IMR-90 (cell line): ENCODE data around the gene CD9. TPM values are rescaled to one million over a fixed set of nuclear protein-coding genes. Genes with fewer than 3 reads are reported as not detected.

Source experiments
- ATAC-seq: fragments of 200-7000 bp; cut with Tn5 transposase; 2 replicates; pipeline ENCODE4 v1.9.1; 2020; ENCODE audit warnings: low read depth, mild to moderate bottlenecking, moderate library complexity
- BruUV-seq: library from RNA; stranded (reverse); fragments of 400-500 nt; replicated peaks from 2 replicates; lab custom pipeline; 2021; lab: Mats Ljungman, UMichigan
- CTCF ChIA-PET: fragments of 300-600 bp; formaldehyde crosslinking; extraction: SDS; loops from one replicate; lab custom pipeline; 2021; ENCODE audit warnings: antibody characterized with exemption; lab: Yijun Ruan, JAX
- POLR2A ChIA-PET: fragments of 300-600 bp; sonication (Branson Sonifier 250); formaldehyde crosslinking; loops from one replicate; lab custom pipeline; 2022; ENCODE audit warnings: antibody characterized with exemption; ENCODE audit not compliant: unreplicated experiment; lab: Charles Lee
- DNase-seq: peaks from one replicate; pipeline ENCODE4 v3.0.0; 2013
- H2AFZ ChIP-seq: replicated peaks from 2 replicates; pipeline ENCODE3; 2013; ENCODE audit warnings: low read length, mild to moderate bottlenecking; ENCODE audit not compliant: poor library complexity
- H2AK5ac ChIP-seq: 2 replicates; pipeline ENCODE4 v1.6.1; 2013; ENCODE audit warnings: low read depth, low read length, inconsistent platforms
- H2AK9ac ChIP-seq: replicated peaks from 2 replicates; pipeline ENCODE3; 2013; ENCODE audit warnings: mild to moderate bottlenecking, low read depth, low read length, moderate library complexity; ENCODE audit not compliant: poor library complexity
- H2BK120ac ChIP-seq: 2 replicates; pipeline ENCODE4 v1.6.1; 2013; ENCODE audit warnings: low read depth, low read length, inconsistent platforms
- H2BK15ac ChIP-seq: 3 replicates; pipeline ENCODE4 v1.6.1; 2013; ENCODE audit warnings: low read depth, low read length, inconsistent platforms
- H2BK20ac ChIP-seq: 2 replicates; pipeline ENCODE4 v1.6.1; 2013; ENCODE audit warnings: low read depth, mild to moderate bottlenecking, inconsistent platforms, low read length, moderate library complexity
- H2BK5ac ChIP-seq: 2 replicates; pipeline ENCODE4 v1.6.1; 2013; ENCODE audit warnings: mild to moderate bottlenecking, low read depth, low read length, inconsistent platforms; ENCODE audit not compliant: poor library complexity, severe bottlenecking
- H3K14ac ChIP-seq: replicated peaks from 2 replicates; pipeline ENCODE4 v1.6.1; 2013; ENCODE audit warnings: low read depth, low read length, inconsistent platforms
- H3K18ac ChIP-seq: 2 replicates; pipeline ENCODE4 v1.6.1; 2013; ENCODE audit warnings: low read depth, low read length, control low read depth
- H3K23ac ChIP-seq: 2 replicates; pipeline ENCODE4 v1.6.1; 2013; ENCODE audit warnings: low read depth, low read length, inconsistent platforms
- H3K27ac ChIP-seq: 2 replicates; pipeline ENCODE4 v1.5.1; 2013; ENCODE audit warnings: mild to moderate bottlenecking, control low read depth, low read length; ENCODE audit not compliant: insufficient read depth
- H3K27me3 ChIP-seq: 2 replicates; pipeline ENCODE4 v1.6.1; 2013; ENCODE audit warnings: low read length; ENCODE audit not compliant: control insufficient read depth, insufficient read depth
- H3K36me3 ChIP-seq: 2 replicates; pipeline ENCODE4 v1.6.1; 2013; ENCODE audit warnings: low read length, mixed read lengths; ENCODE audit not compliant: control insufficient read depth, insufficient read depth
- H3K4ac ChIP-seq: 2 replicates; pipeline ENCODE4 v1.6.1; 2013; ENCODE audit warnings: low read depth, low read length, inconsistent platforms
- H3K4me1 ChIP-seq: 2 replicates; pipeline ENCODE4 v1.6.1; 2013; ENCODE audit warnings: low read length, mixed read lengths; ENCODE audit not compliant: control insufficient read depth, insufficient read depth
- H3K4me2 ChIP-seq: 2 replicates; pipeline ENCODE4 v1.6.1; 2013; ENCODE audit warnings: low read depth, mild to moderate bottlenecking, control low read depth, low read length, moderate library complexity
- H3K4me3 ChIP-seq: 2 replicates; pipeline ENCODE4 v1.5.1; 2013; ENCODE audit warnings: low read depth, mild to moderate bottlenecking, control low read depth, low read length, moderate library complexity; ENCODE audit not compliant: insufficient read depth
- H3K56ac ChIP-seq: 2 replicates; pipeline ENCODE4 v1.6.1; 2013; ENCODE audit warnings: low read length, inconsistent platforms; ENCODE audit not compliant: insufficient read depth; ENCODE audit errors: extremely low read depth
- H3K79me1 ChIP-seq, 2 experiments: 2 replicates each; pipeline ENCODE4 v1.6.1; 2013; ENCODE audit warnings: low read length in 2 of 2, inconsistent platforms in 1 of 2, low read depth in 1 of 2
- H3K9ac ChIP-seq: 2 replicates; pipeline ENCODE4 v1.6.1; 2013; ENCODE audit warnings: low read depth, low read length, control low read depth
- H3K9me1 ChIP-seq: 2 replicates; pipeline ENCODE4 v1.6.1; 2013; ENCODE audit warnings: low read length, inconsistent platforms; ENCODE audit not compliant: insufficient read depth
- H3K9me3 ChIP-seq: 2 replicates; pipeline ENCODE4 v1.6.1; 2013; ENCODE audit warnings: low read length; ENCODE audit not compliant: control insufficient read depth, insufficient read depth
- H4K20me1 ChIP-seq: 2 replicates; pipeline ENCODE4 v1.6.1; 2013; ENCODE audit warnings: low read length, inconsistent platforms; ENCODE audit not compliant: insufficient read depth
- H4K5ac ChIP-seq: 2 replicates; pipeline ENCODE4 v1.6.1; 2013; ENCODE audit warnings: mild to moderate bottlenecking, low read depth, low read length, control low read depth
- H4K8ac ChIP-seq, 2 experiments: 2 replicates each; pipeline ENCODE4 v1.6.1; 2013; ENCODE audit warnings: low read depth in 2 of 2, low read length in 2 of 2, control low read depth in 1 of 2, inconsistent platforms in 1 of 2
- H4K91ac ChIP-seq: 2 replicates; pipeline ENCODE4 v1.6.1; 2013; ENCODE audit warnings: low read depth, low read length, inconsistent platforms; ENCODE audit not compliant: insufficient read depth
- BHLHE40 ChIP-seq: fragments of 150-350 bp; IDR thresholded peaks from 2 replicates; pipeline ENCODE4 v1.6.1; 2016; ENCODE audit warnings: mild to moderate bottlenecking, low read depth, low read length
- CEBPB ChIP-seq: IDR thresholded peaks from 2 replicates; pipeline ENCODE4 v1.6.1; 2012; ENCODE audit warnings: low read depth, low read length, improper control_type of control experiment
- CHD1 ChIP-seq: IDR thresholded peaks from 2 replicates; pipeline ENCODE4 v1.6.1; 2012; ENCODE audit warnings: low read depth, low read length, improper control_type of control experiment
- FOS ChIP-seq: fragments of 150-350 bp; IDR thresholded peaks from 2 replicates; pipeline ENCODE4 v1.6.1; 2016; ENCODE audit warnings: low read depth, low read length
- MAFK ChIP-seq: IDR thresholded peaks from 2 replicates; pipeline ENCODE4 v1.6.1; 2012; ENCODE audit warnings: low read depth, low read length, improper control_type of control experiment
- MAZ ChIP-seq: IDR thresholded peaks from 2 replicates; pipeline ENCODE4 v1.6.1; 2012; ENCODE audit warnings: low read depth, mild to moderate bottlenecking, low read length, improper control_type of control experiment, moderate library complexity, borderline replicate concordance
- MXI1 ChIP-seq: IDR thresholded peaks from 2 replicates; pipeline ENCODE4 v1.6.1; 2012; ENCODE audit warnings: low read depth, mild to moderate bottlenecking, low read length, moderate library complexity, borderline replicate concordance
- NFE2L2 ChIP-seq: fragments of 150-350 bp; IDR thresholded peaks from 2 replicates; pipeline ENCODE4 v1.6.1; 2016; ENCODE audit warnings: low read depth, mild to moderate bottlenecking, low read length
- POLR2A ChIP-seq: IDR thresholded peaks from 2 replicates; pipeline ENCODE4 v1.6.1; 2012; ENCODE audit warnings: mild to moderate bottlenecking, low read depth, low read length
- RAD21 ChIP-seq: IDR thresholded peaks from 2 replicates; pipeline ENCODE4 v1.6.1; 2012; ENCODE audit warnings: low read length, improper control_type of control experiment
- RCOR1 ChIP-seq: IDR thresholded peaks from 2 replicates; pipeline ENCODE4 v1.6.1; 2012; ENCODE audit warnings: mild to moderate bottlenecking, low read length, improper control_type of control experiment; ENCODE audit not compliant: insufficient replicate concordance
- RFX5 ChIP-seq: IDR thresholded peaks from 2 replicates; pipeline ENCODE4 v1.8.0; 2012; ENCODE audit warnings: low read depth, mild to moderate bottlenecking, low read length, moderate library complexity
- SMC3 ChIP-seq: fragments of 150-350 bp; IDR thresholded peaks from 2 replicates; pipeline ENCODE4 v1.6.1; 2016; ENCODE audit warnings: low read depth, mild to moderate bottlenecking, antibody characterized with exemption, low read length, moderate library complexity
- WGBS, 2 experiments: methylation state at CpG; one replicate each; pipeline versions ENCODE4 v1.1.5 to v1.1.7; 2013; ENCODE audit warnings: missing lambda C conversion rate in 2 of 2; ENCODE audit not compliant: insufficient read length in 1 of 2; ENCODE audit errors: extremely low coverage in 2 of 2; 5-methylcytosine and 5-hydroxymethylcytosine counted together
- dilution Hi-C: fragments of 300-500 bp; cut with HindIII; formaldehyde crosslinking; loops from one replicate; pipeline ENCODE4 v1.14.3; 2018; ENCODE audit warnings: low sequenced_read_pairs; ENCODE audit not compliant: unreplicated experiment
- in situ Hi-C: fragments of 300-500 bp; cut with MboI; formaldehyde crosslinking; loops from 3 replicates; pipeline ENCODE4 v1.14.3; 2019; ENCODE audit warnings: low sequenced_read_pairs, inconsistent platforms, mixed read lengths
- intact Hi-C: fragments of 100-400 bp; cut with micrococcal nuclease; formaldehyde crosslinking; loops from 2 replicates; pipeline ENCODE4 v1.10.0; 2022
- polyA plus RNA-seq, 3 experiments: library from polyadenylated mRNA; depleted of rRNA; stranded (reverse); fragments of >200 nt; gene quantifications; 2 replicates each; pipeline ENCODE4 v1.2.3, GENCODE V29; 2012; ENCODE audit warnings: low replicate concordance in 1 of 3
- total RNA-seq: library from RNA; depleted of rRNA; stranded (reverse); fragments of >200 nt; gene quantifications from 2 replicates; pipeline ENCODE4 v1.2.3, GENCODE V29; 2012
- TF ChIP-seq, protein P1 (sequence below): fragments of 150-350 bp; IDR thresholded peaks from 2 replicates; pipeline ENCODE4 v1.6.1; 2016; ENCODE audit warnings: low read depth, mild to moderate bottlenecking, low read length, moderate library complexity, borderline replicate concordance
- TF ChIP-seq, protein P2 (sequence below): conservative IDR thresholded peaks from 2 replicates; pipeline ENCODE4 v1.5.1; 2012; ENCODE audit warnings: mild to moderate bottlenecking, low read depth, low read length, improper control_type of control experiment
- TF ChIP-seq, protein P3 (sequence below): fragments of 150-350 bp; IDR thresholded peaks from 2 replicates; pipeline ENCODE4 v1.6.1; 2017; ENCODE audit warnings: mild to moderate bottlenecking, antibody characterized with exemption, low read length, low read depth

CD9 gene
- total and polyA plus RNA-seq, 2 of the 4 experiments (the other 2 are of a cell fraction) = 48.8 to 70.9 TPM

DNA sequence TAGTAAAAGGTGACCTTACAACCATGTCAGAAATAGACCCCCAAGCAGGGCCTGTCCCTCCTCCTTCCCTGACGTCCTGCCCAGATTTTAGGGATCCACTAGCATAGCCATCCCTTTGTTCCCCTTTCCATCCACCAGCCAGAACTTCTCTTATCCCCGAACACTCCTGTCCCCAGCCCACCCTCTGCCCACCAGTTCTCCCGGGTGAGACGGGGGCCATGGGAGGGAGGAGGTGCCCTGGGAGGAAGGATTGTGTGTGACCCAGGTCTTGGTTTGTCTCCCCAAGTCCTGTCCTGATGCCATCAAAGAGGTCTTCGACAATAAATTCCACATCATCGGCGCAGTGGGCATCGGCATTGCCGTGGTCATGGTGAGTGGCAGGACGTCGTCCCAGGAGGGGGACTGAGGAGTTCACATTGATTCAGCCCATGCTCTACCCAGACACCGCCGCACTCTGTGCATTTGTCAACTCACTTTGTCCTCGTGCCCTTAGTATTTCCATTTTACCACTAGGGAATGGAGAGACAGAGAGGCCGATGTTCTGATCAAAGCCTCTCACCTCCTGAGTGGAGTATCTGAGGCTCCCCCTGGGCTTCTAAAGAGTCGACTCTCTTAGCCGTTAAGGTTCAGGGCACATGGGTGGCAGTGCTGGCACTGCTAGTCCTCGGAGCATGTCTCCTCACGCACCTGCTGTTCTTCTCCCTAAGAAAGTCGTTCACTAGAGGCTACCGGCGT is 35.9 kb downstream of the CD9 start:
- peaks cover 13% of the 10 kb centered on the region; the same call in 1 of the 2 replicates for H3K4me1 ChIP-seq
- no peak overlapping the region for H3K4me3 ChIP-seq
- H2BK120ac ChIP-seq = no peak overlapping the region
- TF ChIP-seq BHLHE40 = no peak
- no peak for TF ChIP-seq CHD1
- TF ChIP-seq FOS = no peak
- no peak for TF ChIP-seq NFE2L2
- TF ChIP-seq, protein P1, sequence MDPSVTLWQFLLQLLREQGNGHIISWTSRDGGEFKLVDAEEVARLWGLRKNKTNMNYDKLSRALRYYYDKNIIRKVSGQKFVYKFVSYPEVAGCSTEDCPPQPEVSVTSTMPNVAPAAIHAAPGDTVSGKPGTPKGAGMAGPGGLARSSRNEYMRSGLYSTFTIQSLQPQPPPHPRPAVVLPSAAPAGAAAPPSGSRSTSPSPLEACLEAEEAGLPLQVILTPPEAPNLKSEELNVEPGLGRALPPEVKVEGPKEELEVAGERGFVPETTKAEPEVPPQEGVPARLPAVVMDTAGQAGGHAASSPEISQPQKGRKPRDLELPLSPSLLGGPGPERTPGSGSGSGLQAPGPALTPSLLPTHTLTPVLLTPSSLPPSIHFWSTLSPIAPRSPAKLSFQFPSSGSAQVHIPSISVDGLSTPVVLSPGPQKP = no peak
- TF ChIP-seq, protein P2, sequence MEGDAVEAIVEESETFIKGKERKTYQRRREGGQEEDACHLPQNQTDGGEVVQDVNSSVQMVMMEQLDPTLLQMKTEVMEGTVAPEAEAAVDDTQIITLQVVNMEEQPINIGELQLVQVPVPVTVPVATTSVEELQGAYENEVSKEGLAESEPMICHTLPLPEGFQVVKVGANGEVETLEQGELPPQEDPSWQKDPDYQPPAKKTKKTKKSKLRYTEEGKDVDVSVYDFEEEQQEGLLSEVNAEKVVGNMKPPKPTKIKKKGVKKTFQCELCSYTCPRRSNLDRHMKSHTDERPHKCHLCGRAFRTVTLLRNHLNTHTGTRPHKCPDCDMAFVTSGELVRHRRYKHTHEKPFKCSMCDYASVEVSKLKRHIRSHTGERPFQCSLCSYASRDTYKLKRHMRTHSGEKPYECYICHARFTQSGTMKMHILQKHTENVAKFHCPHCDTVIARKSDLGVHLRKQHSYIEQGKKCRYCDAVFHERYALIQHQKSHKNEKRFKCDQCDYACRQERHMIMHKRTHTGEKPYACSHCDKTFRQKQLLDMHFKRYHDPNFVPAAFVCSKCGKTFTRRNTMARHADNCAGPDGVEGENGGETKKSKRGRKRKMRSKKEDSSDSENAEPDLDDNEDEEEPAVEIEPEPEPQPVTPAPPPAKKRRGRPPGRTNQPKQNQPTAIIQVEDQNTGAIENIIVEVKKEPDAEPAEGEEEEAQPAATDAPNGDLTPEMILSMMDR = no peak
- TF ChIP-seq RAD21 = no peak
- TF ChIP-seq MAFK = no peak
- no peak for TF ChIP-seq CEBPB
- TF ChIP-seq, protein P3, sequence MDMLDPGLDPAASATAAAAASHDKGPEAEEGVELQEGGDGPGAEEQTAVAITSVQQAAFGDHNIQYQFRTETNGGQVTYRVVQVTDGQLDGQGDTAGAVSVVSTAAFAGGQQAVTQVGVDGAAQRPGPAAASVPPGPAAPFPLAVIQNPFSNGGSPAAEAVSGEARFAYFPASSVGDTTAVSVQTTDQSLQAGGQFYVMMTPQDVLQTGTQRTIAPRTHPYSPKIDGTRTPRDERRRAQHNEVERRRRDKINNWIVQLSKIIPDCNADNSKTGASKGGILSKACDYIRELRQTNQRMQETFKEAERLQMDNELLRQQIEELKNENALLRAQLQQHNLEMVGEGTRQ = no peak
- TF ChIP-seq SMC3 = no peak
- no peak for TF ChIP-seq MXI1
- no peak for TF ChIP-seq POLR2A
- no peak for TF ChIP-seq RCOR1
- no peak for TF ChIP-seq MAZ
- TF ChIP-seq RFX5 = no peak
- no peak overlapping the region for H3K4ac ChIP-seq
- 98% methylated on average over 12 of the region's 22 CpGs; no CpG with 5 or more reads in 1 of the 2 experiments for WGBS, 2 experiments
- no peaks in the 10 kb centered on the region for H3K27me3 ChIP-seq
- H3K9me1 ChIP-seq = peaks cover 6% of the 10 kb centered on the region
- H3K9ac ChIP-seq = no peak overlapping the region
- no peak overlapping the region for H2BK15ac ChIP-seq
- no peak overlapping the region for H2AK5ac ChIP-seq
- no peaks in the 10 kb centered on the region for H4K20me1 ChIP-seq
- dilution Hi-C loops (no loop called here), in situ Hi-C loops (no loop called here), intact Hi-C loops (no loop called here)
- peaks cover 18% of the 10 kb centered on the region; the same call in 1 of the 2 replicates for H3K36me3 ChIP-seq
- no peak overlapping the region for H2AFZ ChIP-seq
- ChIA-PET CTCF (no interaction called here), POLR2A (no interaction called here)
- no peak overlapping the region for H4K91ac ChIP-seq
- DNase-seq (no peak), ATAC-seq (no peak)
- H3K56ac ChIP-seq = no peak overlapping the region
- H4K8ac ChIP-seq = no peak overlapping the region
- H2BK5ac ChIP-seq = no peak overlapping the region
- H3K4me2 ChIP-seq = no peak overlapping the region
- peaks cover 5 to 13% of the 10 kb centered on the region in 2 experiments for H3K79me1 ChIP-seq
- H3K18ac ChIP-seq = no peak overlapping the region
- H3K9me3 ChIP-seq = no peaks in the 10 kb centered on the region
- no peak overlapping the region for H2AK9ac ChIP-seq
- BruUV-seq = no TSS peak
- H3K23ac ChIP-seq = no peak overlapping the region
- H2BK20ac ChIP-seq = no peak overlapping the region
- H3K27ac ChIP-seq = no peak overlapping the region
- H4K5ac ChIP-seq = no peak overlapping the region
- H3K14ac ChIP-seq = no peak overlapping the region
